GM12878 (cell line): Measurements from ENCODE around the gene DAB2IP.

Experiments
- HCFC1 ChIP-seq: fragments of 150-350 bp; IDR thresholded peaks from 2 replicates; pipeline ENCODE4 v1.6.1; 2014; ENCODE audit warnings: low read length
- PBX3 ChIP-seq: IDR thresholded peaks from 2 replicates; pipeline ENCODE4 v1.6.1; 2011; ENCODE audit warnings: mild to moderate bottlenecking, low read depth, low read length, moderate library complexity; ENCODE audit not compliant: insufficient replicate concordance
- POLR2AphosphoS5 ChIP-seq: IDR thresholded peaks from 2 replicates; pipeline ENCODE4 v1.6.1; 2011; ENCODE audit warnings: mild to moderate bottlenecking, low read length, inconsistent platforms
- SIN3A ChIP-seq: IDR thresholded peaks from 2 replicates; pipeline ENCODE4 v1.6.1; 2012; ENCODE audit warnings: low read depth, low read length, improper control_type of control experiment
- SP1 ChIP-seq: IDR thresholded peaks from one replicate; pipeline ENCODE4 v1.6.1; 2011; ENCODE audit warnings: low read depth, low read length
- ZBTB11 ChIP-seq: fragments of 450-650 bp; formaldehyde crosslinking; IDR thresholded peaks from 2 replicates; pipeline ENCODE4 v1.5.0; 2022; ENCODE audit warnings: mild to moderate bottlenecking, missing genetic modification characterization
- TF ChIP-seq, protein P1 (sequence below): IDR thresholded peaks from 2 replicates; pipeline ENCODE4 v1.6.1; 2011; ENCODE audit warnings: low read depth, mild to moderate bottlenecking, low read length, moderate library complexity, borderline replicate concordance; ENCODE audit errors: extremely low read depth
- TF ChIP-seq, protein P2 (sequence below), 3 experiments: IDR thresholded peaks in 2 of 3; conservative IDR thresholded peaks in 1 of 3; 2 replicates each; pipeline ENCODE4 v1.5.1; 2011; ENCODE audit warnings: low read depth in 3 of 3, low read length in 3 of 3, mild to moderate bottlenecking in 3 of 3, control low read depth in 2 of 3, moderate library complexity in 2 of 3, inconsistent platforms in 1 of 3, mixed read lengths in 1 of 3; ENCODE audit not compliant: control insufficient read depth in 2 of 3, insufficient read depth in 1 of 3; ENCODE audit errors: extremely low read depth in 1 of 3
- TF ChIP-seq, protein P3 (sequence below): IDR thresholded peaks from 2 replicates; pipeline ENCODE4 v1.6.1; 2011; ENCODE audit warnings: borderline replicate concordance, low read depth, mild to moderate bottlenecking, moderate library complexity, mixed read lengths, low read length; ENCODE audit not compliant: insufficient read depth; ENCODE audit errors: extremely low read length

GRCh38 chr9:121758693-121759092 lies 107.3 kb downstream of the DAB2IP start:
- no peak for TF ChIP-seq SIN3A
- no peak for TF ChIP-seq PBX3
- TF ChIP-seq, protein P1, sequence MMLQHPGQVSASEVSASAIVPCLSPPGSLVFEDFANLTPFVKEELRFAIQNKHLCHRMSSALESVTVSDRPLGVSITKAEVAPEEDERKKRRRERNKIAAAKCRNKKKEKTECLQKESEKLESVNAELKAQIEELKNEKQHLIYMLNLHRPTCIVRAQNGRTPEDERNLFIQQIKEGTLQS, result no peak
- TF ChIP-seq, protein P2, sequence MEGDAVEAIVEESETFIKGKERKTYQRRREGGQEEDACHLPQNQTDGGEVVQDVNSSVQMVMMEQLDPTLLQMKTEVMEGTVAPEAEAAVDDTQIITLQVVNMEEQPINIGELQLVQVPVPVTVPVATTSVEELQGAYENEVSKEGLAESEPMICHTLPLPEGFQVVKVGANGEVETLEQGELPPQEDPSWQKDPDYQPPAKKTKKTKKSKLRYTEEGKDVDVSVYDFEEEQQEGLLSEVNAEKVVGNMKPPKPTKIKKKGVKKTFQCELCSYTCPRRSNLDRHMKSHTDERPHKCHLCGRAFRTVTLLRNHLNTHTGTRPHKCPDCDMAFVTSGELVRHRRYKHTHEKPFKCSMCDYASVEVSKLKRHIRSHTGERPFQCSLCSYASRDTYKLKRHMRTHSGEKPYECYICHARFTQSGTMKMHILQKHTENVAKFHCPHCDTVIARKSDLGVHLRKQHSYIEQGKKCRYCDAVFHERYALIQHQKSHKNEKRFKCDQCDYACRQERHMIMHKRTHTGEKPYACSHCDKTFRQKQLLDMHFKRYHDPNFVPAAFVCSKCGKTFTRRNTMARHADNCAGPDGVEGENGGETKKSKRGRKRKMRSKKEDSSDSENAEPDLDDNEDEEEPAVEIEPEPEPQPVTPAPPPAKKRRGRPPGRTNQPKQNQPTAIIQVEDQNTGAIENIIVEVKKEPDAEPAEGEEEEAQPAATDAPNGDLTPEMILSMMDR (IDR thresholded peaks at IDR 0.05 in 2 of 3, conservative IDR thresholded peaks at IDR 0.05 in 1 of 3; ENCODE audit: control insufficient read depth in 2 of 3, extremely low read depth in 1 of 3, insufficient read depth in 1 of 3, low read depth in 3 of 3, low read length in 3 of 3), result no peak
- TF ChIP-seq, protein P3, sequence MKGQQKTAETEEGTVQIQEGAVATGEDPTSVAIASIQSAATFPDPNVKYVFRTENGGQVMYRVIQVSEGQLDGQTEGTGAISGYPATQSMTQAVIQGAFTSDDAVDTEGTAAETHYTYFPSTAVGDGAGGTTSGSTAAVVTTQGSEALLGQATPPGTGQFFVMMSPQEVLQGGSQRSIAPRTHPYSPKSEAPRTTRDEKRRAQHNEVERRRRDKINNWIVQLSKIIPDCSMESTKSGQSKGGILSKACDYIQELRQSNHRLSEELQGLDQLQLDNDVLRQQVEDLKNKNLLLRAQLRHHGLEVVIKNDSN, result no peak
- TF ChIP-seq POLR2AphosphoS5, result no peak
- no peak for TF ChIP-seq ZBTB11 (CRISPR knock-in tag)
- no peak for TF ChIP-seq HCFC1
- TF ChIP-seq SP1, result no peak
